IPS DF 6.9 (cell line): ENCODE data around the gene PHYHIPL.

Experiments used
- DNase-seq: peaks from one replicate; pipeline ENCODE4 v3.0.0-alpha.2; 2013; ENCODE audit warnings: low read depth, low spot score
- H3K27ac ChIP-seq: one replicate; pipeline ENCODE4 v1.5.1; 2013; ENCODE audit warnings: low read length, control low read depth
- H3K27me3 ChIP-seq: 2 replicates; pipeline ENCODE4 v1.6.1; 2013; ENCODE audit warnings: mild to moderate bottlenecking, low read length; ENCODE audit not compliant: control insufficient read depth, insufficient read depth
- H3K36me3 ChIP-seq: 2 replicates; pipeline ENCODE4 v1.6.1; 2013; ENCODE audit warnings: low read length; ENCODE audit not compliant: control insufficient read depth, insufficient read depth
- H3K4me1 ChIP-seq: 2 replicates; pipeline ENCODE4 v1.6.1; 2013; ENCODE audit warnings: low read length; ENCODE audit not compliant: control insufficient read depth, insufficient read depth
- H3K4me3 ChIP-seq: 2 replicates; pipeline ENCODE4 v1.5.1; 2013; ENCODE audit warnings: mild to moderate bottlenecking, low read length
- H3K9me3 ChIP-seq: 2 replicates; pipeline ENCODE4 v1.6.1; 2013; ENCODE audit warnings: low read length, inconsistent platforms; ENCODE audit not compliant: control insufficient read depth, insufficient read depth
- WGBS: extraction: QIAGEN DNeasy Blood & Tissue Kit; methylation state at CpG from one replicate; pipeline ENCODE4 v1.1.7; 2013; ENCODE audit warnings: mixed read lengths, missing lambda C conversion rate; ENCODE audit not compliant: insufficient read length, insufficient coverage; 5-methylcytosine and 5-hydroxymethylcytosine counted together

Gene PHYHIPL

DNA sequence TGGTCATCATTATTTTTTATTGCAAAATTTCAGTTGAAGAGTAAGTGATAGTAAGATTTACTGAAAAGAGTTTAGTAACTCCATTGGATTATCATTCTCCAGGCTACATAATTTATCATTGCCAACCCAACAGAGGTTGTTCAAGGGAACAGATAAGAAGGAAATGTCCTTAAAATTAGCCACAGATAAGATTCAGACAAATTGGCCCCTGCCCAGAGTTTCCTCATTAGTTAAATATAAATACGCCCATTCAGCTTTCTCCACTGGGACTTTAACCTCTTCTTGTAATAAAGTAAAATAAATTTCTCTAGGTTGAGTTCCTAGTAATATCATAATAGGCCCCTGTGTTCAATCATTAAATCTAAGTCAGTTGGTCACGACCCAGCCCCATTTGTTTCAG, 27.7 kb upstream of the PHYHIPL start:
- WGBS, result no CpG with 5 or more reads among the region's 2 CpGs
- no peaks in the 10 kb centered on the region for H3K27me3 ChIP-seq
- DNase-seq, result no peak
- no peak overlapping the region for H3K27ac ChIP-seq
- no peak overlapping the region for H3K4me3 ChIP-seq
- H3K36me3 ChIP-seq, result no peaks in the 10 kb centered on the region
- no peaks in the 10 kb centered on the region for H3K9me3 ChIP-seq
- no peaks in the 10 kb centered on the region for H3K4me1 ChIP-seq

DNA sequence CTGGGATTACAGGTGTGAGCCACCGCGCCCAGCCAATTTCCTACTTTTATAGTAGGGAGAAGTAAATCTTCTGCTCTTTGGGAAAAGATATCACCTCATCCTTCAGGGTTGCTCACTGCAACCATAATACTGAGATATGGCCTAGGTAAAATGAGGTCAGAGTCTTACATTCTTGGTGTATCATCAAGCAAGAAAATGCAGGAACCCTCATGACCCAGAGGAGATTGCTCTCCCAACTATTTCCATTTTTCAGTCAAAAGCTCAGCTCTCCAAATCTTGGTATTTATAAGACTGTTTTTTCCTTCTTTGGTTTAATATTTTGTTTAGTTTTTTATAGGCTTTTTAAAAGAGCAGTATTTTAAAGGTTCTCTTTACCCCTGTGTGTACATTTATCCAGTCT, 20.9 kb upstream of the PHYHIPL start:
- Histone ChIP-seq H3K4me3 (no peak overlapping the region), H3K4me1 (no peaks in the 10 kb centered on the region), H3K36me3 (no peaks in the 10 kb centered on the region), H3K27me3 (no peaks in the 10 kb centered on the region), H3K9me3 (no peaks in the 10 kb centered on the region), H3K27ac (no peak overlapping the region)
- no peak for DNase-seq
- no CpG with 5 or more reads among the region's 2 CpGs for WGBS

DNA sequence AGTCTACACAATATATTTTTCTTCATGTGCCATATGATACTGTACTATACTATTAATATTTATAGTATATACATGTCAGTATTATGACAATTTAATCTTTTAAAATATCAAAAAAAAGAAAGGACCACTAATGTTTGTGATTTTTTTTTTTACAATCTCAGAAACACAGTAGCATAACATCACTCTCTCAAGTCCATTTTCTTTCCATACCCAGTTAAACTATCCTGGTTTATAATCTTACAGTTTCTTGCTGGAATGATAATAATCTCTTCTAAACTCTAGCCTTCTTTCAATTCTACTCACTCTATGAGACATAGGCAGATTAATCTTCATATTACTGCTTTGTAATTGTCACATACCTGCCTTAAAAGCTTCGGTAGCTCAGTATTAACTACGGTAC, 8.9 kb upstream of the PHYHIPL start:
- no peaks in the 10 kb centered on the region for H3K4me1 ChIP-seq
- H3K9me3 ChIP-seq, result no peaks in the 10 kb centered on the region
- H3K27ac ChIP-seq, result no peak overlapping the region
- no peak for DNase-seq
- no peaks in the 10 kb centered on the region for H3K36me3 ChIP-seq
- H3K4me3 ChIP-seq, result no peak overlapping the region
- no CpG with 5 or more reads among the region's 2 CpGs for WGBS
- H3K27me3 ChIP-seq, result no peaks in the 10 kb centered on the region

DNA sequence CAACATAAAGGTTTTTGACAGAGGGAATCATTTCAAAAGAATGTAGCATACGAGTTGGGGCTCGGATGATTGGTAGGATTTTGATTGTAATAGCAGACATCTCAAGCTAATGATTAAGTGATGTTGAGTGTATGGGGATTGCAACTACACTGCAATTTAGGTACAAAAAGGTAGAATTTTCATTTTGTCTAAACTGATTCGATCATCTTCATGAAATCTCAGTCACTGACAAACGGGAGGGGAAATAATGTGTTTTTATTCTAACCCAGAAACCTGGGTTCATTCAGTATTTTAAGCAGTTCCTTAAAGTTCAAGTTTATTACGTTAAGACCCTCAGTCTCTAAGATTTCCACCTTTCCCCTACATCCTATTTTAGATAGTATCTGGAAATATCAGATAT, 3.9 kb upstream of the PHYHIPL start:
- no CpG with 5 or more reads among the region's 5 CpGs for WGBS
- H3K36me3 ChIP-seq, result no peaks in the 10 kb centered on the region
- H3K4me3 ChIP-seq, result no peak overlapping the region
- no peak for DNase-seq
- H3K4me1 ChIP-seq, result 0 out of 2 replicates have a peak, but pooled peaks cover 2% of the 10 kb centered on the region
- H3K9me3 ChIP-seq, result no peaks in the 10 kb centered on the region
- H3K27ac ChIP-seq, result no peak overlapping the region
- peaks cover 12% of the 10 kb centered on the region for H3K27me3 ChIP-seq

DNA sequence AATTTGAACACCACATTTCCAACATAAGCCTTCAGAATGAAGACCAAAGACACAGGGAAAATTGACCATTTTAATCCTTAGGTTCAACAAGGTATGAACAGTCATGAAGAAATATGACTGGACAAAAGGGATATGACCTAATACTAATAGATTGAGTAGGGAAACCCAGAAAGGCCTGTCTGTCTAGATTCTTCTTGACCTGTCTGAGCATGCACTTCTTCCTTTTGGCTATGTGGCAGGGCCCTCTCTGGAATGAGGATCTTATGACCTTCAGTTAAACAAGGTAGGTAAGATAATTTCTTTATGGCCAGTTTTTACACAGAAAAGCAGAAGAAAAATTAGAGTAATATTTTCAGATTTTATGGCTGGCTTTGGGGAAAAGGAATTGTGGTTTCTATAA, 3.0 kb upstream of the PHYHIPL start:
- no peaks in the 10 kb centered on the region for H3K36me3 ChIP-seq
- no peak for DNase-seq
- peaks cover 12% of the 10 kb centered on the region for H3K27me3 ChIP-seq
- H3K9me3 ChIP-seq, result no peaks in the 10 kb centered on the region
- no peak overlapping the region for H3K27ac ChIP-seq
- no peak overlapping the region for H3K4me3 ChIP-seq
- H3K4me1 ChIP-seq, result 0 out of 2 replicates have a peak, but pooled peaks cover 2% of the 10 kb centered on the region

DNA sequence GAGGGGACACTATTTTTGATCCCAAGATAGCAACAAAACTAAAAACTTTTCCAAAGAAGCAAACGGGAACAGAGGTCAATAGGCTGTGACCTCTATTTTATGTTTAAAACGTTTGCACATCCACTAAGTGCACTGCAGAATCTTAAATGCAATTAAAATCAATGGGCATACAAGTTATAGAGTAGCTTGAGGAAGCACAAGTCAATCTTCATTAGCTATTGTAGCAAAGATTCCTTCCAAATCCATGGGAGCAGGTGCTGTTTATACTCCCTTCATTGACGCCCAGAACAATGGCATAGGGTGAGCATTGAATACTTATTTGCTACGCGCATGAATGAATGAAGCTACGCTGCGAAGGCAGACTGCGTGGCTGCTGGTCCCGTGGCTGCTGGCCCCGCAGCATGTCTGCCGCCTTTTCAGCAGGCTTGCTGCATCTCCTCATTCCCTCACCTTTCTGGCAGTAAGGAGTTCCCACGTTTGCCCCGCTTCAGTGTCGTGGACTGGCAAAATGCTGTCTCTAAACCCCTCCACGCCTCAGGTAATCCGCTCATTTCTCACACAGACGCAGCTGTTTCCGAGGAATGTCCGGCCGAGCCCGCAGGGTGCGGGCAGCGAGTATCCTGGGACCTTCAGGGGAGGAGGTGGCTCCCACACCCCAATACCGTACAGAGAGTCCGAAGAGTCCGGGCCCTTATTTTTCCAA, 754 bp upstream of the PHYHIPL start:
- H3K27me3 ChIP-seq, result peaks cover 12% of the 10 kb centered on the region
- H3K9me3 ChIP-seq, result no peaks in the 10 kb centered on the region
- 0 out of 2 replicates have a peak, but pooled peaks cover 2% of the 10 kb centered on the region for H3K4me1 ChIP-seq
- no CpG with 5 or more reads among the region's 26 CpGs for WGBS
- H3K4me3 ChIP-seq, result peak overlapping the region; percentile 17; the same call in 1 of the 2 replicates
- no peak overlapping the region for H3K27ac ChIP-seq
- H3K36me3 ChIP-seq, result no peaks in the 10 kb centered on the region
- DNase-seq, result no peak

DNA sequence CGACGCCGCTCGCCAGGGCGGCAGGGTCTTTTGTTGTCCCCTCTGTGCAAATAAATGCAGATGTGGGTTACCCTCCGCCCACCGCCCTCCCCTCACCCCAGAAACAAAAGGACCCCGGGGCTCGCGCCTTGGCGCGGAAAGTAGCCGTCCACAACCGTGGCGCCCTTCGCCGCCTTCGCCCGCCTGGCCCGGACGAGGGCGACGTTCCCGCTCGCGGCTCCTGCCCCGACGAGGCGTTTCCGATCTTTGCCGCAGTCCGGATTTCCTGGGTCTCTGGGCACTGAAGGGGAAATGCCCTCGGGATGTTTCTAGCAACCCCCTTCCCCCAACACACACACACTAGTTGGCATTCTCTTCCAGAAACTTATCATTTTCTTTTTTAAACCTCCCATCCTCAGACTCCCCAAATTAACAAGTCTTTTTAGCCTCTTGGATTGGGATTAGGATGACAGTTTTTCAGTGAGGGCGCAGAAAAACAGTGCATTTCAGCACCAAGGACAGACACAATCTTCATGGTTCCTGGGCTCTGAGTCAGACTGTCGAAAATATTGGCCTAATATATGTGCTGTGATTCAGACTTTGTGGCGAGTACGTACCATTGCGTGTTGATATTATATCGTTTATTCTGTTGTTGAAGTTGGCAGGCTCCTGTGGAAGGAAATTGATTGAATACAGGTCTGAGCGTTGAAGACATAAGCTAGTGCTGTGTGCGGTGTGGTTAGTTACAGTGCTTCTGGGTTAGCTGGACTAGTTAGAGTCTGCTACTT, 771 bp downstream of the PHYHIPL start:
- no peak for DNase-seq
- H3K4me3 ChIP-seq, result peak overlapping the region; percentile 17; the same call in 1 of the 2 replicates
- no CpG with 5 or more reads among the region's 41 CpGs for WGBS
- H3K36me3 ChIP-seq, result no peaks in the 10 kb centered on the region
- no peak overlapping the region for H3K27ac ChIP-seq
- H3K9me3 ChIP-seq, result no peaks in the 10 kb centered on the region
- peaks cover 12% of the 10 kb centered on the region for H3K27me3 ChIP-seq
- 0 out of 2 replicates have a peak, but pooled peaks cover 2% of the 10 kb centered on the region for H3K4me1 ChIP-seq

DNA sequence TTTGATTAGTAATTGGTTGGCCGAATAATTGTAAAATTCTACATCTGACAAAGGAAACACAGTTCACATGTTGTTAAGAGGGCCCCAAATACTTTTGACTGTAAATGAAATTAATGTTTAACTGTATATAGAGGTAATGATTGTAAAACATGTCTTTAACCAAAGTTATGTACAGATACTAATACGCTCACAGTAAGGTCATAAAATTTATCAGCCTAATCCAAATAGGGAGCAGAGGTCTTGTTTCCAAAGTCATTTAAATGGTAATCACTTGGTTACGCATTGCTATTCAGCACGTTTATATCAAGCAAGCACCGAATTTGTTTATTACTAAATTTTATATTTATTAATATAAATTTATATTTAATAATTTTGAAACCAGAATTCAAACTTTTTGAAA, 1.4 kb downstream of the PHYHIPL start:
- Histone ChIP-seq H3K4me3 (no peak overlapping the region), H3K36me3 (no peaks in the 10 kb centered on the region), H3K4me1 (0 out of 2 replicates have a peak, but pooled peaks cover 2% of the 10 kb centered on the region), H3K27ac (no peak overlapping the region), H3K9me3 (no peaks in the 10 kb centered on the region), H3K27me3 (peaks cover 12% of the 10 kb centered on the region)
- WGBS, result no CpG with 5 or more reads among the region's 5 CpGs
- DNase-seq, result no peak

DNA sequence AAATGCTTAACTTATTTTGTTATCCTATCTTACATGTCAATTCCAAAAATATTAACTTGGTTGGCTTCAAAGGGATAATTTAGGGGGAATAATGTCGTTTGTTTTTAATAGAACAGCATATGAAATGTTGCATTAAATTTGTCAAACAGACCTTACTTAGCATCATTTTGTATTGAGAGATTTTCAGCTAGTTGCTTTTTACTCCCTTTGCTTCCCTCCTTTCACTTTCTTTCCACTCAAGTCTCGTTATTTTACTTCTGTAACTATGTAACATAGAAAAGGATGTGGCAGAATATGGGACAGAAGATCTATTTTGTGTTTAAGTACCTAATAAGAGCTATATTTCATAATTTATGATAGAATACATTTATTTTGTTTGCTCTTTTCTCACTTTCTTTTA, 2.6 kb downstream of the PHYHIPL start:
- Histone ChIP-seq H3K27me3 (peaks cover 12% of the 10 kb centered on the region), H3K9me3 (no peaks in the 10 kb centered on the region), H3K4me3 (no peak overlapping the region), H3K4me1 (0 out of 2 replicates have a peak, but pooled peaks cover 2% of the 10 kb centered on the region), H3K36me3 (no peaks in the 10 kb centered on the region), H3K27ac (no peak overlapping the region)
- DNase-seq, result no peak
- WGBS, result no CpG with 5 or more reads among the region's 2 CpGs

DNA sequence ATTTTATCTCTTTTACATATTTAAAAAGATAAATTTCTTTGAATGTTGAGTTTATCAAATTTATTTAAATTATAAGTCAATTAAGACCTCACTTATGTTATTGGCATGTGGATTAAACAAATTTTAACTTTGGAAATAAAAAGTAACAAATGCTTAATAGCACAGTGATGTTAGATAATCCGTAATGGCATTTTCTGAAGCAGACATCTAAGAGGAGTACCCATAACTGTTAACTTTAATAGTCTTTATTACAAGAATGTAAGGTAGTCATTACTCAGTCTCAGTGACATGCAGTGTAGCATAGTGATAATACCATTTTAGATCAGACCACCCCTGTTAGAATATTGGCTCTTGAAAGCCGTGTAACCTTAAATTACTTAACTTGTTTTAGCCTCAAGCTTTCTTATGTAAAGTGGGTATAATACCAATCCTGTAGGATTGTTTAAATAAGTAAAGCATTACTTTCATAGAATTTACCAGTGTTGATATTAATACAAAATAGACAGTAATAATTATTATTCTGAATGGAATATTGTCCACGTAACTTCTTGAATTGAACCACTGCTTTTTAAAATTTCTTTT, 4.3 kb downstream of the PHYHIPL start:
- H3K9me3 ChIP-seq, result no peaks in the 10 kb centered on the region
- WGBS, result no CpG with 5 or more reads among the region's 3 CpGs
- H3K4me3 ChIP-seq, result no peak overlapping the region
- H3K27me3 ChIP-seq, result peaks cover 8% of the 10 kb centered on the region
- H3K4me1 ChIP-seq, result 0 out of 2 replicates have a peak, but pooled peaks cover 1% of the 10 kb centered on the region
- DNase-seq, result no peak
- no peak overlapping the region for H3K27ac ChIP-seq
- H3K36me3 ChIP-seq, result no peaks in the 10 kb centered on the region
